Type B pancreatic cell (in vitro differentiated cells): Measurements from ENCODE around the gene ST7. TPM values are rescaled to one million over a fixed set of nuclear protein-coding genes. Genes with fewer than 3 reads are reported as not detected.

Experiments used
- DNase-seq: peaks from one replicate; pipeline ENCODE4 v3.0.0; 2021; ENCODE audit warnings: mixed read lengths; ENCODE audit not compliant: unreplicated experiment; ENCODE audit errors: extremely low spot score
- H3K27ac Mint-ChIP-seq: 2 replicates; pipeline ENCODE4 v1.8.0; 2021; ENCODE audit warnings: mild to moderate bottlenecking, mixed read lengths
- H3K27me3 Mint-ChIP-seq: 2 replicates; pipeline ENCODE4 v1.8.0; 2021; ENCODE audit warnings: mixed read lengths
- H3K36me3 Mint-ChIP-seq: 2 replicates; pipeline ENCODE4 v1.8.0; 2021; ENCODE audit warnings: mixed read lengths
- H3K4me1 Mint-ChIP-seq: one replicate; pipeline ENCODE4 v1.8.0; 2021; ENCODE audit warnings: mixed read lengths; ENCODE audit not compliant: unreplicated experiment
- H3K4me3 Mint-ChIP-seq: 2 replicates; pipeline ENCODE4 v1.8.0; 2021; ENCODE audit warnings: mild to moderate bottlenecking, mixed read lengths
- H3K9me3 Mint-ChIP-seq: 2 replicates; pipeline ENCODE4 v1.8.0; 2021; ENCODE audit warnings: mixed read lengths
- CTCF ChIP-seq: fragments of 200-600 bp; sonication (generic); conservative IDR thresholded peaks from 2 replicates; pipeline ENCODE4 v1.5.0; 2021; ENCODE audit warnings: antibody characterized with exemption, mild to moderate bottlenecking
- total RNA-seq: library from RNA; stranded (reverse); gene quantifications from 2 replicates; pipeline ENCODE4 v1.2.1, GENCODE V29; 2021; ENCODE audit warnings: low replicate concordance

ST7 gene
- total RNA-seq, 1 donor from 2014 or later, result 25.0 TPM

GRCh38 chr7:117129521-117129955, 176.2 kb downstream of the ST7 start:
- Mint-ChIP-seq H3K36me3 (peaks cover 20% of the 10 kb centered on the region), H3K27me3 (no peaks in the 10 kb centered on the region), H3K4me3 (no peak overlapping the region), H3K4me1 (peaks cover 23% of the 10 kb centered on the region), H3K9me3 (no peaks in the 10 kb centered on the region), H3K27ac (no peak overlapping the region)
- no peak for DNase-seq
- TF ChIP-seq CTCF, result no peak

GRCh38 chr7:117130262-117130661, 177.0 kb downstream of the ST7 start:
- Mint-ChIP-seq H3K36me3 (peaks cover 25% of the 10 kb centered on the region), H3K4me3 (no peak overlapping the region), H3K4me1 (peaks cover 19% of the 10 kb centered on the region), H3K27me3 (no peaks in the 10 kb centered on the region), H3K27ac (no peak overlapping the region), H3K9me3 (no peaks in the 10 kb centered on the region)
- no peak for TF ChIP-seq CTCF
- DNase-seq, result no peak

GRCh38 chr7:117132321-117133120, 179.2 kb downstream of the ST7 start:
- Mint-ChIP-seq H3K4me3 (no peak overlapping the region), H3K27ac (no peak overlapping the region), H3K36me3 (peaks cover 29% of the 10 kb centered on the region), H3K4me1 (peaks cover 19% of the 10 kb centered on the region), H3K9me3 (no peaks in the 10 kb centered on the region), H3K27me3 (no peaks in the 10 kb centered on the region)
- DNase-seq, result no peak
- no peak for TF ChIP-seq CTCF

GRCh38 chr7:117133125-117133524, 179.8 kb downstream of the ST7 start:
- Mint-ChIP-seq H3K27ac (no peak overlapping the region), H3K9me3 (no peaks in the 10 kb centered on the region), H3K4me3 (no peak overlapping the region), H3K36me3 (peaks cover 31% of the 10 kb centered on the region), H3K4me1 (peaks cover 18% of the 10 kb centered on the region), H3K27me3 (no peaks in the 10 kb centered on the region)
- DNase-seq, result no peak
- TF ChIP-seq CTCF, result no peak

GRCh38 chr7:117134411-117134810, 181.1 kb downstream of the ST7 start:
- TF ChIP-seq CTCF, result no peak
- H3K4me1 Mint-ChIP-seq, result peaks cover 19% of the 10 kb centered on the region
- no peak for DNase-seq
- H3K27ac Mint-ChIP-seq, result no peak overlapping the region
- no peaks in the 10 kb centered on the region for H3K9me3 Mint-ChIP-seq
- H3K27me3 Mint-ChIP-seq, result no peaks in the 10 kb centered on the region
- H3K36me3 Mint-ChIP-seq, result peaks cover 33% of the 10 kb centered on the region
- no peak overlapping the region for H3K4me3 Mint-ChIP-seq
